ENCODE measurements around the gene OSBPL5. TPM values are rescaled to one million over a fixed set of nuclear protein-coding genes. Genes with fewer than 3 reads are reported as not detected.

OSBPL5 gene
- total RNA-seq, 1 experiment from 2014 or later: 16.1 TPM

DNA sequence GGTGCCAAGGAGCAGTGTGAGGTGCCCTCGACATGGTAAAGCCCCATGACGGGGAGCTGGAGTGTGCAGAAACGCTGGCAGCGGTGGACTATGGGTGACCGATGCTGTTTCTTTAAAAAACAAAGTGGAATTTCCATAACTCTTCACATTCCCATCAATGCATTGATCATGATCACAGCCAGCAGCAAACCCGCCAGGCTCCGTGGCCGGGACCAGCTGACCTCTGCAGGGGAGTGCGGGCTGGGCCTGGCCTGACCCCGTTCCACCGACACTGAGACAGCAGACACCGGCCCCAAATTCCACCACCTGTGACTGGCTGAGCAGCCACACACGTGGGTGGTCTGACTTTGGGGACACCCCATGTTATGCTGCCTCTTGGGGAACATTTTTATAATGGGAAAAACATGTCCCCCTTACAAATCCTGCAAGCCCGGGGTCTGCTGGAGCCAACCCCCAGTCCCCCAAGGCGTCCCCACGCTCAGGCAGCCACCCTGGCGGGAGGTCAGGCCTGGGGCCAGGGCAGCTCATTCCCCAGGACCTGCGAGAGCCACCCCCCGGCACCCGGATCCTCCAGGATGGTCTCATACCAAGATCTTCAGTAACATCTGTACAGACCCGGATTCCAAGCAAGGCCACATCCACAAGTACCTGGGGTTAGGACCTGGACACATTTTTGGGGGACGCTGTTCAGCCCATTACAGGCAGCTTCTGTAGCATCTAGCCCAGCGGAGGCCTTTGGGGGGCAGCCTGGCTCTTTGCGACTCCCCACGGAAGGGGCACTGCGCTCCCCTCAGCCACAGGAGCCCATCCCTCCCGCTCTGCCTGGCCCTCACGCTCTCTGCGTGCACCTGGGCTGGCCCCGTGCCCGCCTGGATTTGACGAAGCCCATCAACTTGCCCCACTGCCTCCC, 20.6 kb downstream of the OSBPL5 start:
- no peak overlapping the region for H3K4me3 Mint-ChIP-seq
- H3K14ac ChIP-seq (ENCODE audit: insufficient read depth, low read length): no peak overlapping the region
- H3K79me2 ChIP-seq (ENCODE audit: insufficient read depth, low read length): no peaks in the 10 kb centered on the region
- H3K27me3 ChIP-seq (ENCODE audit: insufficient read depth, low read length): no peaks in the 10 kb centered on the region
- H4K5ac ChIP-seq (ENCODE audit: insufficient read length, low read depth, low read length): no peak overlapping the region
- no peak overlapping the region for H3T11ph ChIP-seq (ENCODE audit: low read length)
- H4K20me1 ChIP-seq (ENCODE audit: control insufficient read depth, insufficient read depth, insufficient read length): peaks cover 4% of the 10 kb centered on the region
- H3K23me2 ChIP-seq (ENCODE audit: insufficient read length, low read depth, low read length, poor library complexity, severe bottlenecking): no peaks in the 10 kb centered on the region
- no peaks in the 10 kb centered on the region for H3K4me1 ChIP-seq (ENCODE audit: insufficient read depth, low read length)
- no peak overlapping the region for H2AK5ac ChIP-seq (ENCODE audit: insufficient read length, low read length)
- H3K79me1 ChIP-seq (ENCODE audit: insufficient read depth, low read depth, low read length, poor library complexity, severe bottlenecking): no peaks in the 10 kb centered on the region
- no peak overlapping the region for H2BK120ac ChIP-seq (ENCODE audit: low read depth, low read length, poor library complexity, severe bottlenecking)
- H2BK12ac ChIP-seq (ENCODE audit: insufficient read length, low read depth, low read length): no peak overlapping the region
- no peak overlapping the region for H2BK20ac ChIP-seq (ENCODE audit: low read depth, low read length, poor library complexity, severe bottlenecking)
- no peak for DNase-seq
- H3K9ac ChIP-seq (ENCODE audit: extremely low read depth, insufficient read length, low read length): no peak overlapping the region
- H3K4ac ChIP-seq (ENCODE audit: low read depth, low read length): no peak overlapping the region
- H2AFZ ChIP-seq (ENCODE audit: low read length): no peak overlapping the region
- no peak overlapping the region for H4K8ac ChIP-seq (replicated peaks; ENCODE audit: insufficient read length, low read depth, low read length)
- peak overlapping the region in 1 of 3 experiments; percentile 77; a peak in 1 of 7 replicates for H3K27ac Mint-ChIP-seq
- no peak overlapping the region for H2BK15ac ChIP-seq (ENCODE audit: low read depth, low read length)
- no peak overlapping the region for H3K18ac ChIP-seq (ENCODE audit: insufficient read length, low read depth, low read length)
- no peak overlapping the region for H3K23ac ChIP-seq (ENCODE audit: insufficient read length, low read depth, low read length)
- no peak overlapping the region for H2BK5ac ChIP-seq (ENCODE audit: insufficient read length, low read length)
- H3K9me3 ChIP-seq (ENCODE audit: control insufficient read depth, low read depth, low read length): no peaks in the 10 kb centered on the region
- H3K4me2 ChIP-seq (ENCODE audit: insufficient read depth, insufficient read length, low read length): no peak overlapping the region
- no peak overlapping the region for H3K56ac ChIP-seq (ENCODE audit: insufficient read length, low read depth, low read length)
- H3K27ac ChIP-seq (ENCODE audit: insufficient read length, low read depth, low read length): no peak overlapping the region
- peaks cover 5 to 12% of the 10 kb centered on the region in 2 experiments; a peak in 3 of 4 replicates for H3K4me1 Mint-ChIP-seq
- TF ChIP-seq, protein P1, sequence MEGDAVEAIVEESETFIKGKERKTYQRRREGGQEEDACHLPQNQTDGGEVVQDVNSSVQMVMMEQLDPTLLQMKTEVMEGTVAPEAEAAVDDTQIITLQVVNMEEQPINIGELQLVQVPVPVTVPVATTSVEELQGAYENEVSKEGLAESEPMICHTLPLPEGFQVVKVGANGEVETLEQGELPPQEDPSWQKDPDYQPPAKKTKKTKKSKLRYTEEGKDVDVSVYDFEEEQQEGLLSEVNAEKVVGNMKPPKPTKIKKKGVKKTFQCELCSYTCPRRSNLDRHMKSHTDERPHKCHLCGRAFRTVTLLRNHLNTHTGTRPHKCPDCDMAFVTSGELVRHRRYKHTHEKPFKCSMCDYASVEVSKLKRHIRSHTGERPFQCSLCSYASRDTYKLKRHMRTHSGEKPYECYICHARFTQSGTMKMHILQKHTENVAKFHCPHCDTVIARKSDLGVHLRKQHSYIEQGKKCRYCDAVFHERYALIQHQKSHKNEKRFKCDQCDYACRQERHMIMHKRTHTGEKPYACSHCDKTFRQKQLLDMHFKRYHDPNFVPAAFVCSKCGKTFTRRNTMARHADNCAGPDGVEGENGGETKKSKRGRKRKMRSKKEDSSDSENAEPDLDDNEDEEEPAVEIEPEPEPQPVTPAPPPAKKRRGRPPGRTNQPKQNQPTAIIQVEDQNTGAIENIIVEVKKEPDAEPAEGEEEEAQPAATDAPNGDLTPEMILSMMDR (conservative IDR thresholded peaks at IDR 0.05): no peak
- no peaks in the 10 kb centered on the region for H3K27me3 Mint-ChIP-seq (ENCODE audit: low read depth)
- no peaks in the 10 kb centered on the region for H3K36me3 Mint-ChIP-seq (ENCODE audit: insufficient read depth in 1 of 3, low read depth in 3 of 3)
- H3K9me3 Mint-ChIP-seq: no peaks in the 10 kb centered on the region
- H4K91ac ChIP-seq (ENCODE audit: insufficient read length, low read depth, low read length): no peak overlapping the region
- no CpG with 5 or more reads among the region's 32 CpGs for WGBS (ENCODE audit: extremely low coverage, insufficient read length, low lambda C conversion rate)
